HCT116 (cell line): Measurements from ENCODE around the gene LRRC4C. TPM values are rescaled to one million over a fixed set of nuclear protein-coding genes. Genes with fewer than 3 reads are reported as not detected.

Source experiments
- ATAC-seq: fragments of 200-7000 bp; cut with Tn5 transposase; 2 replicates; pipeline ENCODE4 v1.9.1; 2020; ENCODE audit warnings: mild to moderate bottlenecking, moderate library complexity
- BruUV-seq: library from RNA; stranded (reverse); fragments of 400-500 nt; replicated peaks from 2 replicates; lab custom pipeline; 2021; lab: Mats Ljungman, UMichigan
- CTCF ChIA-PET: fragments of 300-600 bp; sonication (Branson Sonifier 250); formaldehyde crosslinking; loops from one replicate; lab custom pipeline; 2021; ENCODE audit warnings: antibody characterized with exemption; lab: Charles Lee
- POLR2A ChIA-PET: fragments of 300-600, 350-600 bp; sonication (Branson Sonifier 250); formaldehyde crosslinking; loops from one replicate; lab custom pipeline; 2021; ENCODE audit warnings: antibody characterized with exemption; lab: Charles Lee
- RAD21 ChIA-PET, 2 experiments: fragments of 300-600 bp; sonication (Branson Sonifier 250); formaldehyde crosslinking; loops; one replicate each; lab custom pipeline; 2023; ENCODE audit warnings: low total read pairs in 2 of 2; ENCODE audit not compliant: uncharacterized antibody in 2 of 2, unreplicated experiment in 2 of 2, low non-redundant PET in 1 of 2; lab: Charles Lee
- DNase-seq: peaks from one replicate; pipeline ENCODE4 v3.0.0-alpha.2; 2010; ENCODE audit warnings: low read depth, low spot score
- H2AFZ ChIP-seq: fragments of 200-600 bp; shearing (Covaris generic), sonication (generic); 2 replicates; pipeline ENCODE4 v1.6.1; 2017; ENCODE audit warnings: low read depth, mixed run types, mixed read lengths, antibody characterized with exemption, low read length; ENCODE audit not compliant: poor library complexity, severe bottlenecking
- H3K27ac ChIP-seq: 2 replicates; pipeline ENCODE4 v1.5.1; 2012; ENCODE audit warnings: low read depth, low read length
- H3K27me3 ChIP-seq: fragments of 200-600 bp; sonication (generic); 2 replicates; pipeline ENCODE4 v1.6.1; 2016; ENCODE audit warnings: mixed run types, low read length, mixed read lengths; ENCODE audit not compliant: insufficient read depth
- H3K36me3 ChIP-seq, 2 experiments: fragments of 200-500 bp in 1 of 2; fragments of 200-600 bp in 1 of 2; sonication (Bioruptor generic) in 1 of 2; sonication (generic) in 1 of 2; 2 replicates each; pipeline versions ENCODE4 v1.5.1 to v1.6.1; 2014 to 2016; ENCODE audit warnings: low read length in 2 of 2, inconsistent platforms in 1 of 2, mixed read lengths in 1 of 2, mixed run types in 1 of 2; ENCODE audit not compliant: insufficient read depth in 2 of 2, control insufficient read depth in 1 of 2
- H3K4me1 ChIP-seq, 2 experiments: fragments of 200-600 bp in 1 of 2; sonication (generic) in 1 of 2; 2 replicates each; pipeline versions ENCODE4 v1.5.1 to v1.6.1; 2012 to 2017; ENCODE audit warnings: low read length in 2 of 2, inconsistent platforms in 1 of 2, mild to moderate bottlenecking in 1 of 2, mixed read lengths in 1 of 2, mixed run types in 1 of 2, moderate library complexity in 1 of 2; ENCODE audit not compliant: insufficient read depth in 2 of 2, control insufficient read depth in 1 of 2
- H3K4me2 ChIP-seq: fragments of 200-600 bp; sonication (generic); 2 replicates; pipeline ENCODE4 v1.6.1; 2017; ENCODE audit warnings: mixed run types, low read length, mixed read lengths
- H3K4me3 ChIP-seq, 2 experiments: fragments of 200-600 bp in 1 of 2; sonication (generic) in 1 of 2; replicated peaks in 1 of 2; 2 replicates each; pipeline ENCODE4 v1.5.1; 2011 to 2016; ENCODE audit warnings: low read length in 2 of 2, control low read depth in 1 of 2, low read depth in 1 of 2, mild to moderate bottlenecking in 1 of 2, mixed read lengths in 1 of 2, mixed run types in 1 of 2
- H3K79me2 ChIP-seq: fragments of 200-600 bp; sonication (generic); 2 replicates; pipeline ENCODE4 v1.6.1; 2017; ENCODE audit warnings: mild to moderate bottlenecking, mixed run types, low read length, moderate library complexity, mixed read lengths; ENCODE audit not compliant: insufficient read depth
- H3K9ac ChIP-seq: fragments of 200-600 bp; sonication (generic); 2 replicates; pipeline ENCODE4 v1.6.1; 2016; ENCODE audit warnings: low read length, mixed read lengths
- H3K9me2 ChIP-seq: fragments of 200-600 bp; sonication (generic), shearing (Covaris generic); 2 replicates; pipeline ENCODE4 v1.6.1; 2017; ENCODE audit warnings: mixed run types, mild to moderate bottlenecking, moderate library complexity; ENCODE audit not compliant: insufficient read depth
- H3K9me3 ChIP-seq, 2 experiments: fragments of 200-500 bp in 1 of 2; fragments of 200-600 bp in 1 of 2; sonication (Bioruptor generic) in 1 of 2; sonication (generic) in 1 of 2; 2 replicates each; pipeline ENCODE4 v1.6.1; 2014 to 2017; ENCODE audit warnings: low read length in 2 of 2, mixed read lengths in 2 of 2, inconsistent platforms in 1 of 2, low read depth in 1 of 2, mild to moderate bottlenecking in 1 of 2, mixed run types in 1 of 2, moderate library complexity in 1 of 2; ENCODE audit not compliant: control insufficient read depth in 1 of 2, insufficient read depth in 1 of 2
- H4K20me1 ChIP-seq: fragments of 200-600 bp; sonication (generic), shearing (Covaris generic); 2 replicates; pipeline ENCODE4 v1.6.1; 2017; ENCODE audit warnings: mixed run types, mild to moderate bottlenecking, moderate library complexity; ENCODE audit not compliant: insufficient read depth
- CBX3 ChIP-seq: IDR thresholded peaks from 2 replicates; pipeline ENCODE4 v1.6.1; 2012; ENCODE audit warnings: low read depth
- CEBPB ChIP-seq: IDR thresholded peaks from 2 replicates; pipeline ENCODE4 v1.6.1; 2012; ENCODE audit warnings: low read depth
- CTCF ChIP-seq, 3 experiments: fragments of 200-600 bp in 1 of 3; sonication (generic) in 1 of 3; IDR thresholded peaks in 2 of 3; conservative IDR thresholded peaks in 1 of 3; 2 replicates each; pipeline ENCODE4 v1.5.1; 2012 to 2017; ENCODE audit warnings: low read depth in 2 of 3, low read length in 2 of 3, antibody characterized with exemption in 1 of 3, borderline replicate concordance in 1 of 3, control low read depth in 1 of 3, mild to moderate bottlenecking in 1 of 3, mixed read lengths in 1 of 3, mixed run types in 1 of 3, moderate library complexity in 1 of 3; ENCODE audit not compliant: insufficient read depth in 1 of 3
- JUND ChIP-seq: IDR thresholded peaks from 2 replicates; pipeline ENCODE4 v1.6.1; 2012
- SP1 ChIP-seq: IDR thresholded peaks from 2 replicates; pipeline ENCODE4 v1.6.1; 2012; ENCODE audit warnings: low read depth
- ZFX ChIP-seq: fragments of 450-650 bp; IDR thresholded peaks from 2 replicates; pipeline ENCODE4 v1.6.1; 2017
- ZNF274 ChIP-seq: fragments of 200-500 bp; sonication (Bioruptor generic); IDR thresholded peaks from 2 replicates; pipeline ENCODE4 v1.6.1; 2014; ENCODE audit warnings: mild to moderate bottlenecking, low read depth, low read length, inconsistent platforms
- intact Hi-C: fragments of 100-400 bp; cut with micrococcal nuclease; formaldehyde crosslinking; loops from 2 replicates; pipeline ENCODE4 v1.10.0; 2022
- total RNA-seq: library from RNA; stranded (reverse); gene quantifications from one replicate; pipeline ENCODE4 v1.2.1, GENCODE V29; 2021; ENCODE audit not compliant: unreplicated experiment
- TF ChIP-seq, protein P1 (sequence below): IDR thresholded peaks from 2 replicates; pipeline ENCODE4 v1.6.1; 2012; ENCODE audit warnings: low read depth

Gene LRRC4C
- total RNA-seq, 1 experiment from 2014 or later: not detected

DNA sequence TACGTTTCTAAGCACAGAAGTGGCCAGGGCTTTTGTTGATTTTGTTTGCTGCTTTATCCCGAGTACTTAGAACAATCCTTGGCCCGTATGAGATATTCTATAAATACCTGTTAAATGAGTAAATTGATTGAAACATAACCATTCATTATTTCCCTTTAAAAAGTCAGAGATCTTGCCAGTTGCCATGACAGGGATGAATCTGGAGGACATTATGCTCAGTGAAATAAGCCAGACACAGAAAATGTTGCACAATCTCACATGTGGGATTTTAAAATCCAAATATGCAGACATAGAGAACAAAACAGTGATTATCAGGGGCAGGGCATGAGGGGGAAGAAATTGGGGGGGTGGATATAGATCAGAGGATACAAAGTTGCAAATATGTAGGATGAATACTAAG is 1240.1 kb downstream of the LRRC4C start:
- no peak overlapping the region for H3K4me3 ChIP-seq
- BruUV-seq: no TSS peak
- H3K4me2 ChIP-seq: no peak overlapping the region
- no peak for ATAC-seq
- no peaks in the 10 kb centered on the region for H3K9me2 ChIP-seq
- TF ChIP-seq CTCF (IDR thresholded peaks at IDR 0.05 in 2 of 3, conservative IDR thresholded peaks at IDR 0.05 in 1 of 3; ENCODE audit: borderline replicate concordance in 1 of 3, insufficient read depth in 1 of 3, low read depth in 2 of 3, low read length in 2 of 3): no peak
- TF ChIP-seq, all 23 proteins: peak for 0
- H4K20me1 ChIP-seq: no peaks in the 10 kb centered on the region
- no peak overlapping the region for H3K9ac ChIP-seq
- intact Hi-C loops: no loop called here
- no peaks in the 10 kb centered on the region for H3K36me3 ChIP-seq
- CTCF ChIA-PET: no interaction called here
- no peaks in the 10 kb centered on the region for H3K4me1 ChIP-seq
- H3K27me3 ChIP-seq: no peaks in the 10 kb centered on the region
- H3K27ac ChIP-seq: no peak overlapping the region
- H3K9me3 ChIP-seq: peaks cover 8 to 27% of the 10 kb centered on the region in 2 experiments; a peak in 2 of 4 replicates
- H2AFZ ChIP-seq: no peak overlapping the region
- POLR2A ChIA-PET: no interaction called here
- RAD21 ChIA-PET: no interaction called here
- DNase-seq: no peak
- no peaks in the 10 kb centered on the region for H3K79me2 ChIP-seq

DNA sequence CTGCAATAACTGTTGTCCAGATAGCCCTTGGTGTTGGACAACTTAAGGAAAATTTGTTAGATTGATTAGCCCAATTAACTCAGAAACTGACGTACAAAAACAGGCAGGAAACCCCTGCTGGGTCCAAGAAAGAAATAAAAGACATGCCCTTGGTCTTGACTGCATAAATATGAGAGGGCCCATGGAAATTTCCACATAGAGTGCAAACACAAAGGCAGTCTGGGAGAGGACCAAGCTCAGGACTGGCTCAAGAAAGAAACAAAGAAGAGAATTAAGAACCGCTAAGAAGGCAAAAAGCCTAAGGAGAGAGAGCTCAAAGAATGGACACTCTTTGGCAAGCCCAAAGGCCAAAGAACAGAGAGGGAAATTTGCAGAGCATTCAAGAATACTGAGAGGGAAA is 1243.9 kb downstream of the LRRC4C start:
- CTCF ChIA-PET: no interaction called here
- BruUV-seq: no TSS peak
- TF ChIP-seq, protein P1, sequence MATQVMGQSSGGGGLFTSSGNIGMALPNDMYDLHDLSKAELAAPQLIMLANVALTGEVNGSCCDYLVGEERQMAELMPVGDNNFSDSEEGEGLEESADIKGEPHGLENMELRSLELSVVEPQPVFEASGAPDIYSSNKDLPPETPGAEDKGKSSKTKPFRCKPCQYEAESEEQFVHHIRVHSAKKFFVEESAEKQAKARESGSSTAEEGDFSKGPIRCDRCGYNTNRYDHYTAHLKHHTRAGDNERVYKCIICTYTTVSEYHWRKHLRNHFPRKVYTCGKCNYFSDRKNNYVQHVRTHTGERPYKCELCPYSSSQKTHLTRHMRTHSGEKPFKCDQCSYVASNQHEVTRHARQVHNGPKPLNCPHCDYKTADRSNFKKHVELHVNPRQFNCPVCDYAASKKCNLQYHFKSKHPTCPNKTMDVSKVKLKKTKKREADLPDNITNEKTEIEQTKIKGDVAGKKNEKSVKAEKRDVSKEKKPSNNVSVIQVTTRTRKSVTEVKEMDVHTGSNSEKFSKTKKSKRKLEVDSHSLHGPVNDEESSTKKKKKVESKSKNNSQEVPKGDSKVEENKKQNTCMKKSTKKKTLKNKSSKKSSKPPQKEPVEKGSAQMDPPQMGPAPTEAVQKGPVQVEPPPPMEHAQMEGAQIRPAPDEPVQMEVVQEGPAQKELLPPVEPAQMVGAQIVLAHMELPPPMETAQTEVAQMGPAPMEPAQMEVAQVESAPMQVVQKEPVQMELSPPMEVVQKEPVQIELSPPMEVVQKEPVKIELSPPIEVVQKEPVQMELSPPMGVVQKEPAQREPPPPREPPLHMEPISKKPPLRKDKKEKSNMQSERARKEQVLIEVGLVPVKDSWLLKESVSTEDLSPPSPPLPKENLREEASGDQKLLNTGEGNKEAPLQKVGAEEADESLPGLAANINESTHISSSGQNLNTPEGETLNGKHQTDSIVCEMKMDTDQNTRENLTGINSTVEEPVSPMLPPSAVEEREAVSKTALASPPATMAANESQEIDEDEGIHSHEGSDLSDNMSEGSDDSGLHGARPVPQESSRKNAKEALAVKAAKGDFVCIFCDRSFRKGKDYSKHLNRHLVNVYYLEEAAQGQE: no peak
- no peak for TF ChIP-seq SP1
- no peak for TF ChIP-seq JUND
- TF ChIP-seq CTCF (IDR thresholded peaks at IDR 0.05 in 2 of 3, conservative IDR thresholded peaks at IDR 0.05 in 1 of 3; ENCODE audit: borderline replicate concordance in 1 of 3, insufficient read depth in 1 of 3, low read depth in 2 of 3, low read length in 2 of 3): no peak
- no peak for TF ChIP-seq CEBPB
- no peak for TF ChIP-seq CBX3
- no peak for TF ChIP-seq ZNF274
- TF ChIP-seq ZFX: no peak
- TF ChIP-seq, all 23 proteins: peak for 0
- POLR2A ChIA-PET: no interaction called here
- Histone ChIP-seq H3K9ac (no peak overlapping the region), H4K20me1 (no peaks in the 10 kb centered on the region), H3K9me3 (peaks cover 10 to 30% of the 10 kb centered on the region in 2 experiments; a peak in 2 of 4 replicates), H3K36me3 (no peaks in the 10 kb centered on the region), H2AFZ (no peak overlapping the region), H3K79me2 (no peaks in the 10 kb centered on the region), H3K4me2 (no peak overlapping the region), H3K27ac (no peak overlapping the region), H3K9me2 (no peaks in the 10 kb centered on the region), H3K4me3 (no peak overlapping the region), H3K4me1 (no peaks in the 10 kb centered on the region), H3K27me3 (no peaks in the 10 kb centered on the region)
- intact Hi-C loops: no loop called here
- ATAC-seq (no peak), DNase-seq (no peak)
- RAD21 ChIA-PET: no interaction called here
